Measurements from ENCODE around the gene RERE. TPM values are rescaled to one million over a fixed set of nuclear protein-coding genes. Genes with fewer than 3 reads are reported as not detected.

Gene RERE
- total RNA-seq, 1 donor = 55.0 TPM

GRCh38 chr1:8632102-8632501 lies 185.3 kb downstream of the RERE start:
- H3K4me3 ChIP-seq (ENCODE audit: insufficient read depth, low read length) = no peak overlapping the region
- H4K20me1 ChIP-seq (ENCODE audit: insufficient read depth, low read length) = no peaks in the 10 kb centered on the region
- H3K36me3 ChIP-seq (ENCODE audit: insufficient read depth, low read length) = no peaks in the 10 kb centered on the region
- no peak for DNase-seq (ENCODE audit: insufficient read length, low spot score, missing footprints)
- TF ChIP-seq CTCF (IDR thresholded peaks at IDR 0.05; ENCODE audit: extremely low read depth, low read depth, low read length) = no peak
- no peaks in the 10 kb centered on the region for H3K27me3 ChIP-seq (ENCODE audit: insufficient read depth, low read length)
- no peak overlapping the region for H3K4me2 ChIP-seq (ENCODE audit: insufficient read depth, low read length)
- peaks cover 56% of the 10 kb centered on the region for H3K79me2 ChIP-seq (ENCODE audit: insufficient read depth, low read length)
- no peaks in the 10 kb centered on the region for H3K9me3 ChIP-seq (ENCODE audit: low read depth, low read length)
- peak overlapping the region; percentile 1 for H3K27ac ChIP-seq (ENCODE audit: low read depth, low read length)
- no peak overlapping the region for H2AFZ ChIP-seq (ENCODE audit: low read length)
- H3K4me1 ChIP-seq (ENCODE audit: insufficient read depth, low read length) = peaks cover 29% of the 10 kb centered on the region

GRCh38 chr1:8631163-8631562 lies 186.3 kb downstream of the RERE start:
- H4K20me1 ChIP-seq (ENCODE audit: insufficient read depth, low read length) = no peaks in the 10 kb centered on the region
- no peak for TF ChIP-seq CTCF (IDR thresholded peaks at IDR 0.05; ENCODE audit: extremely low read depth, low read depth, low read length)
- no peaks in the 10 kb centered on the region for H3K9me3 ChIP-seq (ENCODE audit: low read depth, low read length)
- H3K36me3 ChIP-seq (ENCODE audit: insufficient read depth, low read length) = no peaks in the 10 kb centered on the region
- H2AFZ ChIP-seq (ENCODE audit: low read length) = no peak overlapping the region
- H3K27ac ChIP-seq (ENCODE audit: low read depth, low read length) = peak overlapping the region; percentile 1
- H3K4me3 ChIP-seq (ENCODE audit: insufficient read depth, low read length) = no peak overlapping the region
- peak; percentile 11 for DNase-seq (ENCODE audit: insufficient read length, low spot score, missing footprints)
- no peaks in the 10 kb centered on the region for H3K27me3 ChIP-seq (ENCODE audit: insufficient read depth, low read length)
- H3K4me2 ChIP-seq (ENCODE audit: insufficient read depth, low read length) = no peak overlapping the region
- H3K4me1 ChIP-seq (ENCODE audit: insufficient read depth, low read length) = peaks cover 37% of the 10 kb centered on the region
- H3K79me2 ChIP-seq (ENCODE audit: insufficient read depth, low read length) = peaks cover 58% of the 10 kb centered on the region

- DNase-seq (ENCODE audit: insufficient read length, low spot score, missing footprints) = peak; percentile 66
- H3K4me2 ChIP-seq (ENCODE audit: insufficient read depth, low read length) = no peak overlapping the region
- H4K20me1 ChIP-seq (ENCODE audit: insufficient read depth, low read length) = no peaks in the 10 kb centered on the region
- H3K9me3 ChIP-seq (ENCODE audit: low read depth, low read length) = no peaks in the 10 kb centered on the region
- H2AFZ ChIP-seq (ENCODE audit: low read length) = no peak overlapping the region
- no peak for TF ChIP-seq CTCF (IDR thresholded peaks at IDR 0.05; ENCODE audit: extremely low read depth, low read depth, low read length)
- H3K27ac ChIP-seq (ENCODE audit: low read depth, low read length) = peak overlapping the region; percentile 4
- no peak overlapping the region for H3K4me3 ChIP-seq (ENCODE audit: insufficient read depth, low read length)
- H3K36me3 ChIP-seq (ENCODE audit: insufficient read depth, low read length) = no peaks in the 10 kb centered on the region
- peaks cover 50% of the 10 kb centered on the region for H3K4me1 ChIP-seq (ENCODE audit: insufficient read depth, low read length)
- H3K79me2 ChIP-seq (ENCODE audit: insufficient read depth, low read length) = peaks cover 52% of the 10 kb centered on the region
- H3K27me3 ChIP-seq (ENCODE audit: insufficient read depth, low read length) = no peaks in the 10 kb centered on the region
Observed at GRCh38 chr1:8629241-8630091, 188.0 kb downstream of the RERE start.

- Histone ChIP-seq H2AFZ (ENCODE audit: low read length) (no peak overlapping the region), H3K4me2 (ENCODE audit: insufficient read depth, low read length) (no peak overlapping the region), H3K4me1 (ENCODE audit: insufficient read depth, low read length) (peaks cover 50% of the 10 kb centered on the region), H4K20me1 (ENCODE audit: insufficient read depth, low read length) (no peaks in the 10 kb centered on the region), H3K4me3 (ENCODE audit: insufficient read depth, low read length) (no peak overlapping the region), H3K79me2 (ENCODE audit: insufficient read depth, low read length) (peaks cover 44% of the 10 kb centered on the region), H3K27ac (ENCODE audit: low read depth, low read length) (peak overlapping the region; percentile 4), H3K27me3 (ENCODE audit: insufficient read depth, low read length) (no peaks in the 10 kb centered on the region), H3K9me3 (ENCODE audit: low read depth, low read length) (no peaks in the 10 kb centered on the region), H3K36me3 (ENCODE audit: insufficient read depth, low read length) (no peaks in the 10 kb centered on the region)
- no peak for TF ChIP-seq CTCF (IDR thresholded peaks at IDR 0.05; ENCODE audit: extremely low read depth, low read depth, low read length)
- DNase-seq (ENCODE audit: insufficient read length, low spot score, missing footprints) = no peak
Observed at GRCh38 chr1:8628606-8629005, 188.8 kb downstream of the RERE start.

All from osteoblast (primary cell).